Prostate gland (tissue), 2 donors: ENCODE measurements around the gene CCSER1.
"Not testable (repeated sequence)": the region's sequence is repeated elsewhere in the genome, so short reads cannot be mapped to it uniquely, and the experiment has no call there.

Experiments used
- POLR2A ChIP-seq: fragments of 450-650 bp; IDR thresholded peaks from one replicate; pipeline ENCODE4 v1.6.1; 2016; ENCODE audit warnings: antibody characterized with exemption, mild to moderate bottlenecking
- POLR2AphosphoS5 ChIP-seq: sonication (generic); formaldehyde crosslinking; IDR thresholded peaks from one replicate; pipeline ENCODE4 v1.6.1; 2017; ENCODE audit warnings: antibody characterized with exemption
- TF ChIP-seq, protein P1 (sequence below), 4 experiments: fragments of 200-600 bp in 2 of 4; fragments of 450-650 bp in 2 of 4; sonication (generic) in 2 of 4; IDR thresholded peaks; 1 replicate in 3 of 4; 2 replicates in 1 of 4; pipeline ENCODE4 v1.5.1; 2016 to 2019; ENCODE audit warnings: antibody characterized with exemption in 4 of 4, mild to moderate bottlenecking in 2 of 4, moderate library complexity in 2 of 4

- TF ChIP-seq, protein P1, sequence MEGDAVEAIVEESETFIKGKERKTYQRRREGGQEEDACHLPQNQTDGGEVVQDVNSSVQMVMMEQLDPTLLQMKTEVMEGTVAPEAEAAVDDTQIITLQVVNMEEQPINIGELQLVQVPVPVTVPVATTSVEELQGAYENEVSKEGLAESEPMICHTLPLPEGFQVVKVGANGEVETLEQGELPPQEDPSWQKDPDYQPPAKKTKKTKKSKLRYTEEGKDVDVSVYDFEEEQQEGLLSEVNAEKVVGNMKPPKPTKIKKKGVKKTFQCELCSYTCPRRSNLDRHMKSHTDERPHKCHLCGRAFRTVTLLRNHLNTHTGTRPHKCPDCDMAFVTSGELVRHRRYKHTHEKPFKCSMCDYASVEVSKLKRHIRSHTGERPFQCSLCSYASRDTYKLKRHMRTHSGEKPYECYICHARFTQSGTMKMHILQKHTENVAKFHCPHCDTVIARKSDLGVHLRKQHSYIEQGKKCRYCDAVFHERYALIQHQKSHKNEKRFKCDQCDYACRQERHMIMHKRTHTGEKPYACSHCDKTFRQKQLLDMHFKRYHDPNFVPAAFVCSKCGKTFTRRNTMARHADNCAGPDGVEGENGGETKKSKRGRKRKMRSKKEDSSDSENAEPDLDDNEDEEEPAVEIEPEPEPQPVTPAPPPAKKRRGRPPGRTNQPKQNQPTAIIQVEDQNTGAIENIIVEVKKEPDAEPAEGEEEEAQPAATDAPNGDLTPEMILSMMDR (IDR thresholded peaks at IDR 0.05), result not testable (repeated sequence)
- not testable (repeated sequence) for TF ChIP-seq POLR2A, POLR2AphosphoS5
Measured at GRCh38 chr4:91326167-91326566, 1199.0 kb downstream of the CCSER1 start.
